COLO829 (cell line): ENCODE results near the gene DAD1.
"Not testable (repeated sequence)": the region's sequence is repeated elsewhere in the genome, so short reads cannot be mapped to it uniquely, and the experiment has no call there.

Experiments used
- DNase-seq: peaks from one replicate; pipeline ENCODE4 v3.0.0; 2012; ENCODE audit warnings: low spot score

DAD1 gene

GRCh38 chr14:22567437-22567836 lies 21.6 kb downstream of the DAD1 start:
- DNase-seq, result no peak

- DNase-seq, result no peak
Observed at GRCh38 chr14:22566845-22567244, 22.2 kb downstream of the DAD1 start.

- DNase-seq, result not testable (repeated sequence)
Observed at GRCh38 chr14:22566266-22566665, 22.8 kb downstream of the DAD1 start.

GRCh38 chr14:22565391-22565945 lies 23.6 kb downstream of the DAD1 start:
- no peak for DNase-seq

- no peak for DNase-seq
Observed at GRCh38 chr14:22564463-22564862, 24.6 kb downstream of the DAD1 start.

- no peak for DNase-seq
Observed at GRCh38 chr14:22563987-22564386, 25.0 kb downstream of the DAD1 start.

- peak; percentile 57 for DNase-seq
Observed at GRCh38 chr14:22561661-22562579, 27.1 kb downstream of the DAD1 start.

GRCh38 chr14:22561366-22561660 lies 27.7 kb downstream of the DAD1 start:
- no peak for DNase-seq

GRCh38 chr14:22560662-22561365 lies 28.2 kb downstream of the DAD1 start:
- DNase-seq, result no peak

GRCh38 chr14:22559041-22559440 lies 30.0 kb downstream of the DAD1 start:
- no peak for DNase-seq

- DNase-seq, result no peak
Observed at GRCh38 chr14:22558221-22558913, 30.7 kb downstream of the DAD1 start.

- DNase-seq, result no peak
Observed at GRCh38 chr14:22557846-22558220, 31.2 kb downstream of the DAD1 start.

- peak; percentile 43 for DNase-seq
Observed at GRCh38 chr14:22556990-22557623, 31.9 kb downstream of the DAD1 start.

- no peak for DNase-seq
Observed at GRCh38 chr14:22556021-22556989, 32.7 kb downstream of the DAD1 start.

- DNase-seq, result no peak
Observed at GRCh38 chr14:22555384-22556011, 33.5 kb downstream of the DAD1 start.

- no peak for DNase-seq
Observed at GRCh38 chr14:22554498-22555383, 34.3 kb downstream of the DAD1 start.

- not testable (repeated sequence) for DNase-seq
Observed at GRCh38 chr14:22553861-22554497, 35.0 kb downstream of the DAD1 start.

- no peak for DNase-seq
Observed at GRCh38 chr14:22553445-22553844, 35.6 kb downstream of the DAD1 start.

GRCh38 chr14:22552827-22553076 lies 36.3 kb downstream of the DAD1 start:
- DNase-seq, result no peak
